Thoracic aorta (tissue), 2 donors: Measurements from ENCODE around the gene ADRM1. TPM values are rescaled to one million over a fixed set of nuclear protein-coding genes. Genes with fewer than 3 reads are reported as not detected.

Experiments
- ATAC-seq: fragments of 150-250 bp; one replicate; pipeline ENCODE4 v1.8.0; 2017; ENCODE audit warnings: low read depth; ENCODE audit not compliant: insufficient number of reproducible peaks, low FRiP score
- DNase-seq: peaks from one replicate; pipeline ENCODE4 v3.0.0-alpha.2; 2020; ENCODE audit warnings: low spot score
- H3K27ac ChIP-seq, 2 donors: fragments of 200-600 bp; sonication (generic); 1 replicate in 1 of 2; 2 replicates in 1 of 2; pipeline ENCODE4 v1.5.1; 2016; ENCODE audit warnings: mild to moderate bottlenecking in 2 of 2, moderate library complexity in 2 of 2
- H3K27me3 ChIP-seq: fragments of 200-600 bp; sonication (generic); replicated peaks from 2 replicates; pipeline ENCODE4 v1.6.0; 2016; ENCODE audit warnings: mild to moderate bottlenecking; ENCODE audit not compliant: insufficient read depth
- H3K36me3 ChIP-seq: fragments of 200-600 bp; sonication (generic); one replicate; pipeline ENCODE4 v1.5.1; 2016
- H3K4me1 ChIP-seq, 2 donors: fragments of 200-600 bp; sonication (generic); 1 replicate in 1 of 2; 2 replicates in 1 of 2; pipeline versions ENCODE4 v1.5.1 to v1.6.0; 2016; ENCODE audit warnings: low read depth in 2 of 2, mild to moderate bottlenecking in 1 of 2; ENCODE audit not compliant: control insufficient read depth in 1 of 2
- H3K4me3 ChIP-seq: fragments of 200-600 bp; sonication (generic); 2 replicates; pipeline ENCODE4 v1.5.1; 2016; ENCODE audit warnings: mild to moderate bottlenecking
- H3K9me3 ChIP-seq: fragments of 200-600 bp; sonication (generic); 2 replicates; pipeline ENCODE4 v1.5.1; 2016
- CTCF ChIP-seq: fragments of 200-600 bp; sonication (generic); IDR thresholded peaks from one replicate; pipeline ENCODE4 v1.5.1; 2019; ENCODE audit warnings: antibody characterized with exemption
- total RNA-seq, 2 donors: library from RNA; depleted of rRNA; stranded (reverse); fragments of >200 nt; gene quantifications; one replicate each; pipeline versions ENCODE4 v1.1.0 to v1.2.3, GENCODE V29; 2016

The ADRM1 gene
- total RNA-seq, 2 donors from 2014 or later: 98.8 to 113 TPM

DNA sequence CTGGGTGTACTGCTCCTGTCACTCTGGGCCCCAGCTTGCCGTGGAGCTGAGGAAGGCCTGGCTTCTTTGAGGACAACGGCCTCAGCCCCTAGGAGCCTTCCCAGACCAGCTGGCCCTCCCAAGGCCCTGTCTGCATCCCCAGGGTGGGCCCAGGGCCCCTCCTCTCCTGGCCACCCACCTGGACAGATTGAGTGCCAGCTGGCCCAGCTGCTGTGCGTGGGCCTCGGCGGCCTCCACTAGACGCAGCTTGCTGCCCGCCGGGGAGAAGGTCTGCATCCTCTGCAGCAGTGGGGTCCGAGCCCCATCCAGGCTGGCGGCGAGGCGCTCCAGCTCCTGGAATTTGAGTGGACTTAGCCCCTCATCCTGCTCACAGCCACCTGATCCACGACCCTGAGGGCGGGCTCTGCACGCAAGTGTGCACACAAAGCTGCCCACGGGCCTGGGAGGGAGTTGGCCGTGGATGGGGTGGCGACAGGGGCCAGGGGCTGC is 14.4 kb downstream of the ADRM1 start:
- Histone ChIP-seq H3K4me3 (no peak overlapping the region), H3K36me3 (peaks cover 64% of the 10 kb centered on the region), H3K4me1 (no peaks in the 10 kb centered on the region), H3K27ac (no peak overlapping the region), H3K9me3 (no peaks in the 10 kb centered on the region), H3K27me3 (no peaks in the 10 kb centered on the region)
- ATAC-seq: no peak
- TF ChIP-seq CTCF: no peak
- DNase-seq: no peak

GRCh38 chr20:62318400-62319345 is 15.9 kb downstream of the ADRM1 start:
- no peaks in the 10 kb centered on the region for H3K9me3 ChIP-seq
- DNase-seq (no peak), ATAC-seq (no peak)
- H3K4me3 ChIP-seq: no peak overlapping the region
- no peak for TF ChIP-seq CTCF
- no peaks in the 10 kb centered on the region for H3K4me1 ChIP-seq
- H3K36me3 ChIP-seq: peaks cover 59% of the 10 kb centered on the region
- no peak overlapping the region for H3K27ac ChIP-seq
- H3K27me3 ChIP-seq: no peaks in the 10 kb centered on the region

- Histone ChIP-seq H3K36me3 (peaks cover 60% of the 10 kb centered on the region), H3K4me1 (no peaks in the 10 kb centered on the region), H3K4me3 (no peak overlapping the region), H3K27me3 (no peaks in the 10 kb centered on the region), H3K9me3 (no peaks in the 10 kb centered on the region), H3K27ac (no peak overlapping the region)
- ATAC-seq: no peak
- no peak for DNase-seq
- TF ChIP-seq CTCF: no peak
Measured at GRCh38 chr20:62319346-62319909, 16.6 kb downstream of the ADRM1 start.

DNA sequence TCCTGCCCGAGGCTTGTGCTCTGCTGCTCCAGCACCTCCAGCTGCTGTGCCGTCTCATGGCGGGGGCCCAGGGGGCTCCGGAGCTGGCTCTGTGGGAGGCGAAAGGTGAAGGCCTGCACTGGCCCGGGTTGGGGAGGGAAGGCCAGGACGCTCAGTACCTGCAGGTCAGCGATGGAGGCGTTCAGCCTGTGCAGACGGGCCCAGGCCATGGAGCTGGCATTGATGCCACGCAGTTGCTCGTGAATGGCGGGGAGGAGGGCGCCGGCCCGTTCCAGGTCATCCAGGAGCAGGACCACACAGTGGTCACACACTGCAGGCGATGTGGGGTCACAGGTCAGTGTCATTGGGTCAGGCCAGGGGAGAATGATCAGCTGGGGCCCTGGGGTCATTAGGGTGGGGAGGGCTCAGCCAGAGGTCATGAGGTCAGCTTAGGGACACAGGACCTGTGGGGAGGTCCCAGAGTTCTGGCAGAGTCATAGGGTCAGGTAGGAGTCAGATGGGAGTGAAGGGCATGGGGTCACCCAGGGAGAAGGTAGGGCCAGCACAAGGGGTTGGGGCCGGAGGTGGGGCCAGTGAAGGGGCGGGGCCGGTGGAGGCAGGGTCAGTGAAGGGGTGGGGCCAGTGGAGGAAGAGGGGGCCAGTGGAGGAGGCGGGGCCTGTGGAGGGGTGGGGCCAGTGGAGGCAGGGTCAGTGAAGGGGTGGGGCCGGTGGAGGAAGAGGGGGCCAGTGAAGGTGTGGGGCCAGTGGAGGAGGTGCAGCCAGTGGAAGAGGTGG is 18.0 kb downstream of the ADRM1 start:
- no peak overlapping the region for H3K27ac ChIP-seq
- no peak for TF ChIP-seq CTCF
- H3K36me3 ChIP-seq: peaks cover 54% of the 10 kb centered on the region

GRCh38 chr20:62321521-62321948 is 18.7 kb downstream of the ADRM1 start:
- Histone ChIP-seq H3K27ac (no peak overlapping the region), H3K36me3 (peaks cover 54% of the 10 kb centered on the region), H3K27me3 (no peaks in the 10 kb centered on the region), H3K4me1 (no peaks in the 10 kb centered on the region), H3K9me3 (no peaks in the 10 kb centered on the region), H3K4me3 (no peak overlapping the region)
- ATAC-seq (no peak), DNase-seq (no peak)
- no peak for TF ChIP-seq CTCF

More for the DNA sequence above, 18.0 kb downstream of the ADRM1 start:
- ATAC-seq (no peak), DNase-seq (no peak)
- Histone ChIP-seq H3K4me3 (no peak overlapping the region), H3K27me3 (no peaks in the 10 kb centered on the region), H3K9me3 (no peaks in the 10 kb centered on the region), H3K4me1 (no peaks in the 10 kb centered on the region)
